GM12801 (cell line): ENCODE measurements around the gene CASP1.
"Not testable (repeated sequence)": the region's sequence is repeated elsewhere in the genome, so short reads cannot be mapped to it uniquely, and the experiment has no call there.

Source experiments
- CTCF ChIP-seq: IDR thresholded peaks from one replicate; pipeline ENCODE4 v1.5.1; 2011; ENCODE audit warnings: control low read depth; ENCODE audit not compliant: insufficient read length; ENCODE audit errors: extremely low read depth

The CASP1 gene

GRCh38 chr11:105045676-105046296 is 10.8 kb upstream of the CASP1 start:
- no peak for TF ChIP-seq CTCF

GRCh38 chr11:105044557-105045524 is 9.9 kb upstream of the CASP1 start, which contains the start of gene CARD16:
CARD16 (minus strand) TSS chr11:105045335; CDS start chr11:105045297, 38 bp downstream.
- TF ChIP-seq CTCF, result not testable (repeated sequence)

- TF ChIP-seq CTCF, result no peak
Observed at GRCh38 chr11:105042178-105042577, 7.2 kb upstream of the CASP1 start.

- TF ChIP-seq CTCF, result no peak
Observed at GRCh38 chr11:105040703-105041102, 5.8 kb upstream of the CASP1 start.

GRCh38 chr11:105033781-105034180 is 1.2 kb downstream of the CASP1 start:
- no peak for TF ChIP-seq CTCF

- TF ChIP-seq CTCF, result no peak
Observed at GRCh38 chr11:105033343-105033742, 1.6 kb downstream of the CASP1 start.

GRCh38 chr11:105032495-105032894 is 2.4 kb downstream of the CASP1 start:
- no peak for TF ChIP-seq CTCF
